Pancreas (tissue), 10 donors: ENCODE measurements around the gene SLC2A11. TPM values are rescaled to one million over a fixed set of nuclear protein-coding genes. Genes with fewer than 3 reads are reported as not detected.
A peak's percentile ranks its signal among the peaks of the same experiment; 100 is the strongest.

Source experiments
- ATAC-seq, 4 donors: fragments of 200-7000 bp; cut with Tn5 transposase; one replicate each; pipeline versions ENCODE4 v1.8.0 to v1.9.1; 2020; ENCODE audit warnings: mild to moderate bottlenecking in 4 of 4, moderate library complexity in 4 of 4
- DNase-seq, 6 donors: peaks; one replicate each; pipeline ENCODE4 v3.0.0-alpha.2; 2020
- FAIRE-seq: peaks from 2 replicates; lab custom pipeline; 2012; peaks lifted over from hg19 to GRCh38; lab: Jason Lieb, UNC
- H3K27ac ChIP-seq, 4 donors: fragments of 200-600 bp; sonication (generic); 1 replicate in 3 of 4; 2 replicates in 1 of 4; pipeline versions ENCODE4 v1.5.0 to v1.8.0; 2020
- H3K27me3 ChIP-seq, 4 donors: fragments of 200-600 bp; one replicate each; pipeline ENCODE4 v1.8.0; 2021
- H3K36me3 ChIP-seq, 3 donors: fragments of 200-600 bp; sonication (generic) in 1 of 3; one replicate each; pipeline versions ENCODE4 v1.5.0 to v1.8.0; 2020 to 2021
- H3K4me1 ChIP-seq, 3 donors: fragments of 200-600 bp; one replicate each; pipeline ENCODE4 v1.8.0; 2021
- H3K4me3 ChIP-seq, 4 donors: fragments of 200-600 bp; sonication (generic) in 2 of 4; one replicate each; pipeline versions ENCODE4 v1.5.0 to v1.8.0; 2020 to 2021
- H3K9me3 ChIP-seq, 4 donors: fragments of 200-600 bp; one replicate each; pipeline ENCODE4 v1.8.0; 2021
- WGBS, 2 donors: extraction: QIAGEN DNeasy Blood & Tissue Kit; methylation state at CpG; one replicate each; pipeline ENCODE4 v1.1.7; 2013; 5-methylcytosine and 5-hydroxymethylcytosine counted together
- intact Hi-C, 3 donors: fragments of 100-400 bp; cut with DNase I; formaldehyde crosslinking; loops; one replicate each; pipeline versions ENCODE4 v1.11.1 to v1.14.2; 2022
- polyA plus RNA-seq, 2 donors: library from polyadenylated mRNA; stranded (reverse); fragments of 200-250 nt; gene quantifications; one replicate each; pipeline ENCODE4 v1.2.3, GENCODE V29; 2013
- total RNA-seq, 6 donors: library from RNA; stranded (reverse); fragmentation: NEBNext Ultra II Directional in 4 of 6; extraction: Animal tissue kit (Norgen Biotek cat#: 25700) in 4 of 6; gene quantifications; one replicate each; pipeline versions ENCODE4 v1.2.1 to v1.2.4, GENCODE V29; 2021 to 2023
- TF ChIP-seq, protein P1 (sequence below), 4 donors: fragments of 200-600 bp; sonication (generic) in 3 of 4; IDR thresholded peaks; one replicate each; pipeline versions ENCODE4 v1.5.0 to v1.8.0; 2021; ENCODE audit warnings: antibody characterized with exemption in 4 of 4
- donor health status: healthy with polysubstance abuse.
- donor health status: DM: no; HTN: no; CAD: no; lungs with moderate emphysema.
- donor health status: DM: no; HTN: no; CAD: no.
- donor health status: control.
- donor health status: control.
- donor health status: Bipolar disorder and iron deficiency.
- donor health status: DM: yes; HTN: yes; CAD: no.
- donor health status: DM: no; HTN: no; CAD: no.
- donor health status: DM: no; HTN: no; CAD: no.
- donor health status: DM: yes; HTN: yes; CAD: no.

Gene SLC2A11
- total and polyA plus RNA-seq, 8 donors: 10.3 to 21.9 (median 17.8) TPM

DNA sequence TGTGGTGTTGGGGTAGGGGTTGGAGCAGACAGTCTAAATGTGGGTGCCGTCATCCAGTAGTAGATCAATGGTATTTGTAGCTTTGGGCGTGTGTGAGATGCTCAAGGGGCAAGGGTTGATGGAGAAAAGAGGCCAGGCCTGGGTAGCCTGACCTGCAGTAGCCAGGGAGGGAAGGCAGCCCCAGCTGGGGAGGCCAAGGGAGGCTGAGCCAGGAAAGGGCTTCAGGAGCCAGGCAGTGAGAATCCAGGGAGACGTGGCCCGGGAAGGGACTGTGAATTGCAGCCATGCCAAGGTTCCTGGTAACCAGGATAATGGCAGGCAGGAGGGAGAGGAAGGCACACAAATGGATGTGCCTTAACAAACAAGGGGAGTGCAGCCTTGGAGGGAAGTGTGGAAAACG, 16.4 kb upstream of the SLC2A11 start:
- intact Hi-C loops: loop anchor here in 1 of 3 donors (5.0 kb wide), 1 partner anchor 294 kb away; no protein-coding TSS in a partner anchor
- peak in 1 of 6 donors; percentile 54 for DNase-seq
- no peak overlapping the region for H3K27ac ChIP-seq
- peaks cover 0 to 7% (median 0%) of the 10 kb centered on the region in 3 donors for H3K4me1 ChIP-seq
- H3K9me3 ChIP-seq: no peaks in the 10 kb centered on the region
- H3K27me3 ChIP-seq: no peaks in the 10 kb centered on the region
- H3K4me3 ChIP-seq: no peak overlapping the region
- no peaks in the 10 kb centered on the region for H3K36me3 ChIP-seq
- no peak for FAIRE-seq
- no peak for ATAC-seq
- TF ChIP-seq, protein P1, sequence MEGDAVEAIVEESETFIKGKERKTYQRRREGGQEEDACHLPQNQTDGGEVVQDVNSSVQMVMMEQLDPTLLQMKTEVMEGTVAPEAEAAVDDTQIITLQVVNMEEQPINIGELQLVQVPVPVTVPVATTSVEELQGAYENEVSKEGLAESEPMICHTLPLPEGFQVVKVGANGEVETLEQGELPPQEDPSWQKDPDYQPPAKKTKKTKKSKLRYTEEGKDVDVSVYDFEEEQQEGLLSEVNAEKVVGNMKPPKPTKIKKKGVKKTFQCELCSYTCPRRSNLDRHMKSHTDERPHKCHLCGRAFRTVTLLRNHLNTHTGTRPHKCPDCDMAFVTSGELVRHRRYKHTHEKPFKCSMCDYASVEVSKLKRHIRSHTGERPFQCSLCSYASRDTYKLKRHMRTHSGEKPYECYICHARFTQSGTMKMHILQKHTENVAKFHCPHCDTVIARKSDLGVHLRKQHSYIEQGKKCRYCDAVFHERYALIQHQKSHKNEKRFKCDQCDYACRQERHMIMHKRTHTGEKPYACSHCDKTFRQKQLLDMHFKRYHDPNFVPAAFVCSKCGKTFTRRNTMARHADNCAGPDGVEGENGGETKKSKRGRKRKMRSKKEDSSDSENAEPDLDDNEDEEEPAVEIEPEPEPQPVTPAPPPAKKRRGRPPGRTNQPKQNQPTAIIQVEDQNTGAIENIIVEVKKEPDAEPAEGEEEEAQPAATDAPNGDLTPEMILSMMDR (IDR thresholded peaks at IDR 0.05): no peak
- 85 to 86% methylated on average over 5 of the region's 5 CpGs for WGBS, 2 donors

GRCh38 chr22:23841736-23842445, 15.8 kb upstream of the SLC2A11 start:
- Histone ChIP-seq H3K4me3 (no peak overlapping the region), H3K36me3 (no peaks in the 10 kb centered on the region), H3K27ac (no peak overlapping the region), H3K27me3 (no peaks in the 10 kb centered on the region), H3K9me3 (no peaks in the 10 kb centered on the region), H3K4me1 (peaks cover 0 to 6% (median 0%) of the 10 kb centered on the region in 3 donors)
- intact Hi-C loops: loop anchor here in 1 of 3 donors (5.0 kb wide), 1 partner anchor 295 kb away; no protein-coding TSS in a partner anchor
- ATAC-seq: no peak
- WGBS, 2 donors: 77 to 81% methylated on average over 20 of the region's 20 CpGs
- TF ChIP-seq, protein P1 (IDR thresholded peaks at IDR 0.05): no peak
- FAIRE-seq: no peak
- DNase-seq: peak in 1 of 6 donors; percentile 64

GRCh38 chr22:23842599-23842998, 15.1 kb upstream of the SLC2A11 start:
- no peak overlapping the region for H3K4me3 ChIP-seq
- no peak for DNase-seq
- intact Hi-C loops: loop anchor here in 1 of 3 donors (5.0 kb wide), 1 partner anchor 295 kb away; no protein-coding TSS in a partner anchor

GRCh38 chr22:23844739-23845202, 12.9 kb upstream of the SLC2A11 start:
- Histone ChIP-seq H3K36me3 (no peaks in the 10 kb centered on the region), H3K27me3 (no peaks in the 10 kb centered on the region), H3K27ac (no peak overlapping the region), H3K4me1 (no peaks in the 10 kb centered on the region), H3K4me3 (no peak overlapping the region), H3K9me3 (no peaks in the 10 kb centered on the region)
- DNase-seq: no peak
- intact Hi-C loops: loop anchor here in 2 of 3 donors (5.0 kb wide), 2 partner anchors 77 to 297 kb away; partner anchors contain the start of gene CHCHD10 (in 2 of the 2)
- TF ChIP-seq, protein P1 (IDR thresholded peaks at IDR 0.05): no peak
- WGBS, 2 donors: 79 to 83% methylated on average over 8 of the region's 8 CpGs
- no peak for ATAC-seq
- FAIRE-seq: no peak

More at GRCh38 chr22:23842599-23842998, 15.1 kb upstream of the SLC2A11 start:
- no peaks in the 10 kb centered on the region for H3K36me3 ChIP-seq
- WGBS, 2 donors: 86 to 96% methylated on average over 4 of the region's 4 CpGs
- ATAC-seq (no peak), FAIRE-seq (no peak)
- no peaks in the 10 kb centered on the region for H3K4me1 ChIP-seq
- no peaks in the 10 kb centered on the region for H3K9me3 ChIP-seq
- TF ChIP-seq, protein P1 (IDR thresholded peaks at IDR 0.05): no peak
- H3K27ac ChIP-seq: no peak overlapping the region
- no peaks in the 10 kb centered on the region for H3K27me3 ChIP-seq
